ENCODE results near the gene GHSR. TPM values are rescaled to one million over a fixed set of nuclear protein-coding genes. Genes with fewer than 3 reads are reported as not detected.

Gene GHSR, protein sequence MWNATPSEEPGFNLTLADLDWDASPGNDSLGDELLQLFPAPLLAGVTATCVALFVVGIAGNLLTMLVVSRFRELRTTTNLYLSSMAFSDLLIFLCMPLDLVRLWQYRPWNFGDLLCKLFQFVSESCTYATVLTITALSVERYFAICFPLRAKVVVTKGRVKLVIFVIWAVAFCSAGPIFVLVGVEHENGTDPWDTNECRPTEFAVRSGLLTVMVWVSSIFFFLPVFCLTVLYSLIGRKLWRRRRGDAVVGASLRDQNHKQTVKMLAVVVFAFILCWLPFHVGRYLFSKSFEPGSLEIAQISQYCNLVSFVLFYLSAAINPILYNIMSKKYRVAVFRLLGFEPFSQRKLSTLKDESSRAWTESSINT
- not detected in 2 replicates for total RNA-seq

DNA sequence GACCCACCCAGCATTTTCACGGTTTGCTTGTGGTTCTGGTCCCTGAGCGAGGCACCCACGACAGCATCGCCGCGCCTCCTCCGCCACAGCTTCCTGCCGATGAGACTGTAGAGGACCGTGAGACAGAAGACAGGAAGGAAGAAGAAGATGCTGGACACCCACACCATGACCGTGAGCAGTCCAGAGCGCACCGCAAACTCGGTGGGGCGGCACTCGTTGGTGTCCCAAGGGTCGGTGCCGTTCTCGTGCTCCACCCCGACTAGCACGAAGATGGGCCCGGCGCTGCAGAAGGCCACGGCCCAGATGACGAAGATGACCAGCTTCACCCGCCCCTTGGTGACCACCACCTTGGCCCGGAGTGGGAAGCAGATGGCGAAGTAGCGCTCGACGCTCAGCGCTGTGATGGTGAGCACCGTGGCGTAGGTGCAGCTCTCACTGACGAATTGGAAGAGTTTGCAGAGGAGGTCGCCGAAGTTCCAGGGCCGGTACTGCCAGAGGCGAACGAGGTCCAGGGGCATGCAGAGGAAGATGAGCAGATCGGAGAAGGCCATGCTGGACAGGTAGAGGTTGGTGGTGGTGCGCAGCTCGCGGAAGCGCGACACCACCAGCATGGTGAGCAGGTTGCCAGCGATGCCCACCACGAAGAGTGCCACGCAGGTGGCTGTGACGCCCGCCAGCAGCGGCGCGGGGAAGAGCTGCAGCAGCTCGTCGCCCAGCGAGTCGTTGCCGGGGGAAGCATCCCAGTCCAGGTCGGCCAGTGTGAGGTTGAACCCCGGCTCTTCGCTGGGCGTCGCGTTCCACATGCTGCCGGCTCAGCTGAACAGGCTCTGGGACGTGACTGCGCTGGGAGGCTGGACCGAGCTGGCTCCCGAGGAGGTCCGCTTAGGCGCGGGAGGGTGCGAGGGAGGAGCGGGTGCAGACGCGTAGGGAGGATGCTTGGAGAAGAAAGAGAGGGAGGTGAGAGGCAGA lies at the start of gene GHSR:
Gene GHSR, minus strand, starts transcription at position 846 of the 969 bp plus-strand sequence. Its CDS starts 43 bp downstream, at position 803.
- DNase-seq, result no peak

DNA sequence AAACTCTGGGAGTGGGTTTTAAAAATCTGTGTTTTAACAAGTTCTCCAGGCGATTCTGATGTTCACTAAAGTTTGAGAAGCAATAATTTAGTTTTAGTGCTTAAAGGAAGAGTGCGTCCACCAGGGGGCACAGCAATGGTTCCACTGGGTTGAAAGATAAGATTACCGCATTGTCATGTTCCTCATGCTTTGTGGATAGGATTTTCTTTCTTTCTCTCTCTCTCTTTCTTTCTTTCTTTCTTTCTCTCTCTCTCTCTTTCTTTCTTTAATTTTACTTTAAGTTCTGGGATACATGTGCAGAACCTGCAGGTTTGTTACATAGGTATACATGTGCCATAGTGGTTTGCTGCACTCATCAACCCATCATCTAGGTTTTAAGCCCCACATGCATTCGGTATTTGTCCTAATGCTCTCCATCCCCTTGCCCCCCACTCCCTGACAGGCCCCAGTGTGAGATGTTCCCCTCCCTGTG lies 42.0 kb upstream of the GHSR start:
- DNase-seq, result peak; percentile 87

DNA sequence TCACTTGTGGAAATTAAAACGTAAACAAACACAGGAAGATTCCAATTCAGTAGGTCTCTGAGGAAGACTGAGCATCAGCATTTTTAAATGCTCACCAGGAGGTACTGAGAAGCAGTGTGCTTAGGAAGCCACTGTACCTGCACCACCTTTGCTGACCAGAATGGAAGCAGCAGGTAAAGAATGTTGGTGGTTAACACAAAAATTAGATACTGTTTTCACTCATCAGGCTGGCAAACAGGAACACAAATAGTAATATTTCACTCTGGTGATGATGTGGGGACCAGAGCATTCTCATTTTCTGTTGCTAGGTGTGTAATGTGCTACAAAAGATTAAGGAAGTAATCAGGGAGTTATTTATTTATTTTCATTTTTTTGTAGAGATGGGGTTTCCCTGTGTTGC lies 29.9 kb upstream of the GHSR start:
- no peak for DNase-seq

DNA sequence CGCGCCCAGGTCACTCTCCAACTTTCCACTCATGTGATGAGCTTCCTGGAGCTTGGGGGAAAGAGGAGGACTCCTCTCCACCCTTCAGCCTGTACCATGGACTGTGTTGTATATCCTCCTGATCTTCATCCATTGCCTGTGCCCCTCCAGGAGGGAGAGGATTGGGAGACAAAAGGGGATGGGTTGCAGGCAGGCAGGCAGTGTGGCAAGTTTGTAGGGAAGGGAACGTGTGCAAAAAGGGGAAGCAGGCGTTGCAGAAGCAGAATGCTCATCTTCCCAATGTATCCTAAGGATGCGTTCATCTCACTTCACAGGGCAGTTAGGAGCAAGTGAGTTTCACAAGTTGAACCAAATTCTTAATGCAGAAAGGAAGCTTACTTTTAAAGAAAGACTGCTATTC lies 28.1 kb upstream of the GHSR start:
- DNase-seq, result peak; percentile 11

DNA sequence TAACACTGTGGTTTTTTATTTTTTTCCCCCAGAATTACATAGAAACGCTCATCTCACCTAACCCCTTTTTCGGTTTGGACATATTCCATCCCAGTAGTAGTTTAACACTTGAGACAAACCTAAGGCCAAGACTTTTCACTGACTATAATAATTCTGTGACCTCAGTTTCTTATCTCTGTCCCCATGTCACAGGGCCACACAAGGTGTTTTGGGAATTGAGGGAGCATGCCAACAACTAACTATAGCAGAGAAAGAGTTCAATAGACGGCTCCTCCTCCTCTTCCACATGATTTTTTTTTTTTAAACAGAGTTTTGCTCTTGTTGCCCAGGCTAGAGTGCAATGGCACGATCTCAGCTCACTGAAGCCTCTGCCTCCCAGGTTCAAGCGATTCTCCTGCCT lies 27.4 kb upstream of the GHSR start:
- no peak for DNase-seq

DNA sequence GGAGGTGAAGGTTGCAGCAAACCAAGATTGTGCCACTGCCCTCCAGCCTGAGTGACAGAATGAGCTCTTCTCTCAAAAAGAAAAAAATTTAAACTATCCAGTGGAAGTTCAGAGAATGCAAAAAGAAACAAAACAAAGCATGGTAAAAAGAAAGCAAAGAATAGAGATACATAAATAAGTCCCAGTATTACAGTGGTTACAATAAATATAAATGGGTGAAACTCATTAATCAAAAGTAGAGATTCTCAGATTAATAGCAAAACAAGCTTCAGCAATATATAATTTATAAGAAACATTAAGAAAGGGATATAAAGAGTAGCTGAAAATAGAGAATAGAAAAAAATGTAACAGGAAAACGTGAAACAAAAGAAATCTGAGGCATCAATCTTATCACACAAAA lies 23.6 kb upstream of the GHSR start:
- no peak for DNase-seq

DNA sequence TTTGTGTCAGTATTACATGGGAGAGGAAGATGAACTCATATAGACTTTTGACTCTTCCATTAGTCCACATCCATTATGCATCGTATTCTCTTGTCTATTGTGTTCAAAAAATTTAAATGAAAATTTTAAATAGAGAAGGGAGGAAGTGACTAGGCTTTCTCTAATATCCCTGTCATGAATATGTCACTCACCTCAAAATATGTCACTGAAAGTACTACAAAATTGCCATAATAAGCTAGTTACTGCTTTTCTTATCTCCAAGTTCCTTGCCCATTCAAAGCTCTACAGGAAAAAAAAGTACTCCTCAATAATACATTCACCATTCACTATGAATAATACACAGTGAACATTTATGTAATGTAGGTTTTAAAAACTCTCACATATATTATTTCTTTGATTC lies 22.3 kb upstream of the GHSR start:
- no peak for DNase-seq

DNA sequence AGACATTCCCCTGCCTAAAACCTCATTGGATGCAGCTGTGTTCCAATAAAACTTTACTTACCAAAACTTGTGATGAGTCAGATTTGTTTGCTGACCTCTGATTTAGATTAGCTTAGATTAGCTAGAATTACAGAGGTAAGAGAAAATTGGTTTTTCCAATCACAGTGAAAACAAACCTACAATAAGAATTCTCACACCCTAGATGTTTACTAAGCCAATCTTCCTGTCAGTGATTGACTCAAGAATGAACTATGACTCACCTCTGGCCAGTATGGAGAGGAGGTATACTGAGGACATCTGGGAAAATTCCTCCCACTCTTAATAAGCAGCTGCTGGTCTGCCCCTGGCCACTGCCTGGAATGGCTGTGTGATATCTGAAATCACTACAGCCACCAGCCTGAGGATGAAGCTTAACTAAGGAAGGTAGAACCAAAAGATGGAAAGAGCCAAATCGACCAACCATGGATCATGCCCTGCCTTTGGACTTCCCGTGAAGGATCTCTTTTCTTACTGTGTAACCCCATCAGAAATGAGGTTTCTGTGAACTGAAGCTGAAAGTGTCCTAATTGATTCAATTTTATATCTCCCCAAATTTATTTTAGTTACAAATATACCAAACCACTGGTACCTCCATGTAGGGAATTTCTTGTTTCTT lies 19.0 kb upstream of the GHSR start:
- DNase-seq, result peak; percentile 89

DNA sequence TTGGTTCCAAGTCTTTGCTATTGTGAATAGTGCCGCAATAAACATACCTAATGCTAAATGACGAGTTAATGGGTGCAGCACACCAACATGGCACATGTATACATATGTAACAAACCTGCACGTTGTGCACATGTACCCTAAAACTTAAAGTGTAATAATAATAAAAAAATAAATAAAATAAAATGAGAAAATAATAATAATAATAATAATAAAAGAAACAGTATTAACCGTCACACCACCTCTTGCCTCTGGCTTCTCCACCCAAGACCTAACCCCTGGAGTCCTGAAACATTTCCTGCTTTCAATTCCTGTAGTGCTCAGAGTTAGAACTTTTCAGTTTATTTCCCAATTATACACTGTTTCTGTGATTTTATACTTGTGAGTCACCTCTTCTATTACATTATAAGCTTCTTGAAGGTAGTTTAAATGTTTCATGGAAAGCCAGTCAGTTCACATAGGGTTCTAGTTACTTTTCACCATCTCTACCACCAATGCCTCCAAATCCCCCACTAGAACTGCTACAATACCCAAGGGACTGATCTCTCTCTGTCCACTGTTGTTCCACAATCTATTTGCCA lies 18.4 kb upstream of the GHSR start:
- DNase-seq, result no peak

DNA sequence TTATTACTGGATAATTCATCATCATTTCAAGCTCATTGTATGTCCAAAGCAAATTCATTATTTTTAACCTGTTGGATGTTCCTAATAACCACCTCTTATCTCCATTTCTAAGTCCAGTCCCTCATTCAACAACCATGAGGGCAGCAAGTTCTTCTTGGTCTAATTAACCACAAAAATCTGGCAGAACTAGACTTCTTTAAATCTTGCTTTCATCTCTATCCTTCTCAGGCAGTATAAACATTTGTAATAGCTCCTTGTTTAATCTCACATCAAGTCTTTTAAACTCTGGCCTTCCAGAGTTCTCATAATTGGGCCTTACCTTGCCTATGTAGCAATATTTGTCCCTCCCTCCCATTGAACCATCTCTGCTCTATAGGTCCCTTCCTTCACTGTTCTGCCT lies 17.0 kb upstream of the GHSR start:
- DNase-seq, result no peak

DNA sequence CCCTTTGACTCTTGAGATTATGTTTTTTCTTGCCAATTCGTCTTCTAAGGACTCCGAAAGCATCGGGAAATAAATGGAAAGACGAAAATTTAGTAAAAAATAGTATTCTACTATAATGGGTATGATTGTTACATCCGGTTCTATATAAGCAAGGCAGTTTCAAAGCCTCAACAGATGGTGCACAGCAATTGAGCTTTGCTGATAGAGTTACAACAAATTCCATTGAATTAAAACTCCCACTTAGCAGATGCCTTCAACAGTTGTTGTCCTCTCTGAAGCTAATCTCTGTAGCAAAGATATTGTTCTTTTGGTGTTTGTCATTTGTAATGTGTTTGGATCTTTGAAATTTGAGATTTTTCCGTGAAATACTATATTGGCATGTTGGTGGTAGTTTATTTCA lies 16.1 kb upstream of the GHSR start:
- DNase-seq, result no peak

DNA sequence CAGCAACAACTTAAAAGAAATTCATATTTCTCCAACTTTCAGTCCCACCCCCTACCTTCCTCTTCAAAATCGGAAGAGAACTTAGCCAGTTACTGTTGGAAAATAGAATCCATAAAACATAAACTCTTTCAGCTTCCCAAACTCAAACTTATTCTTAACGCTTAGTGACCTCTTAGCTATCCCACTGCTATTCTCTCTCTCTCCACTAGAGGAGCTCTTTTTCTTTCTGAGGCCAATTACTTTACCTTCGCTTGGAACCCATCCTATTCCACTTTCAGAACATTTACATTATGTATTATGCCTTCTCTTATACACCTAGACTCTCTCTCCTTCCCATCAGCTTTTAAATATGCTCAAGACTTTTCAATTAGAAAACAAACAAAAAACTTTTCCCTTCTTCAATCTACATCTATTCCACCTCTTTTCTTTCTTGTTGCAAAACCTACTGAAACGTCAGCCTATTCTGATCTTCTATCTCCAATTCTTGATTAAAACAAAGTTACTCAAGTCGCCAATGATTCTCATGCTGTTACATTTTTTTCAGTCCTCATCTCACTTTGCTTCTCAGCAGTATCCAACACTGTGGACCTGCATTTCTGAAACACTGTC lies 13.4 kb upstream of the GHSR start:
- peak; percentile 58 for DNase-seq

DNA sequence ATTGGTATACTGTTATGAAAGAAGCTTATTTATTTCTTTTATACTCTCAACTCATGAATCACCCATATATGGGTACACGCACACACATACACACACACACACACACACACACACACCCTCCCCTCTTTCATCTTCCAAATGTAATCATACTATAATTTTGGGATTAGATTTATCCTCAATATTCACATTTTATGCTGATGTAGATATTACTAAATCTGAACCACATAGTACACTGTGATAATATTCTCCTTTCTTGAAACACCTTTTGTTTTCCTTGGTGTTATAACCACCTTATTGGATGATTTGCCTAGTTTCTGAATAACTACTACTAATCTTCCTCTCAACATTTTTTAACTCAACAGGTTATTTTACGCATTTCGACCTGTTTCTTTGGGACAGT lies 8.1 kb upstream of the GHSR start:
- DNase-seq, result no peak

DNA sequence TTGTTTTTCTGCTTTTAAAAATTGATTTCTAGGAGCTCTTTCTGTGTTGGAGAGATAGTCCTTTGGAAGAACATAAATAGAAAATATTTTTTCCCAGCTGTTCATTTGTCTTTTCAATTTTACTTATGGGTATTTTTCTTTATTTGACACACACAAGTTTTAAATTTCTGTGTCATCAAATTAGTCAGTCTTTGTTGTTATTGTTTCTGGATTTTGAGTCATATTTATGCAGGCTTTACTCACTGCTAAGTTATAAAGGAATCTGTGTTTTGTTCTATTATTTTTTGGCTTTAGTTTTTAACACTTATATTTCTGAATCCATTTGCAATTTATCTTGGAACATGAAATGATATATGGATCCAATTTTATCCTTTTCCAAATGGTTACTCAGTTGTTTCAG lies 5.9 kb upstream of the GHSR start:
- DNase-seq, result no peak

DNA sequence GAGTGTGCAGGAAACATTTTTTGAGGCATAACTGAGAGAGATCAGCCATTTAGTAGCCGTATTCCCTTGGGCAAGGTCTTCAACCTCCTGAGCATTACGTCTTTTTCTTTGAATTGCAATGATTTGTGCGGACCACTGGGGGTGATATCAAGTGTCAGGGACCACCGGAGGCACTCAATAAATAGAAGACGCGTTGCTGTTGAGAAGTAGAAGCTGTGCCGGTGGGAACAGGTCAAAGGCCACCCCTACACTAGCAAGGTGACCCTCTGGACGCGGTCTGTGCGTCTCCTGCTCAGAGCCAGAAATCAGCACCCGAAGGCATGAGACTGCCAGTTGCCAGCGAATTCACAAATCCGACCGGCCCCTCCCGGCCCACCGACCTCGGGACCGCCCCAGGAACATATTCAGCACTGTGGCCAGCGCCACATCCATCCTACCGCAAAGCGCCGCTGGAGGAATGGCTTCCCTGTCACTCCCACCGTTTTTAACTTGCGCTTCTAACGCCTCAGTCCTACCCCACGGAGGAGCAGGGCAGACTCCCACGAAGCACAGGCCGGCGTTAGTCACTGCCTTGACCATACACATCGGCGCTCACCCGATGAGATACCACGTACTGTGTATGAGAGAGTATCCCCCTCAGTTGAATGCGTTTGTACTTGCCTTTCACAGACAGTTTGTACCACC lies 1.4 kb upstream of the GHSR start:
- peak; percentile 57 for DNase-seq

DNA sequence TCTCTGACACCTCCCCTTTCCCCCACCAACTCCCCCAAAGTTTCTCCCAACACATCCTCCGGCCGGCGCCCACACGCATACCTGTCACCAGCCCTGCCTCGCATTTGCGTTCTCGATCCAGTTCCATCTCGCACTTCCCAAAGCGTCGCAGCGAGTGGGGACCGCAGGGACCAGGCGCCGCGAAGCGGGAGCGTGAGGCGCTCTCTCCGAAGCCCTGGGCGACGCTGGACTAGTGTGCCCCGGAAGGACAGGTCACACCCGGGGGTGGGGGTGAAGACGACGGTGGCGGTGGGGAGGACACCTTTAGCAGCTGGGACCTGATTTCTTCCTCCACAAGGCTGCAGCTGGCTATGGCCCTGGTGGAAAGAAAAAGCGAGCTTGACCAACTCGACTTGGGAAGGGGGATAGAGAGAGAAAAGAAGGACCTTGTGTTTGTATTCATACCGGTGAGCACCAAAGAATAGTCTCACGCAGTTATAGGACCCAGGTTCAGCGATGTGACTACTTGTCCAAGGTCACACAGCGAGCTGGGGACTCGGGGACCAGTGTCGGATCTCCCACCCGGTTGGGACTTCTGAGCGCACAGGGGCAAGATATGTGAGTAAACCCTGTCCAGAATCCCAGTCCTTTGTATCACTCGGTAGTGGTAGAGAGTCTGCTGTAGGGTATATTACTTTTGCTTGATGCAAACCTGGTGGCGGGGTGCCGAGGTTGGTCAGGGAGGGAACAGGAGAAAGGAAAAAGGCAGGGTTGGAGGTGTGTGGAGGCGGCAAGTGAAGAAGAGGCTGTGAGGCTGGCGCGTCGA lies 607 bp upstream of the GHSR start:
- no peak for DNase-seq

DNA sequence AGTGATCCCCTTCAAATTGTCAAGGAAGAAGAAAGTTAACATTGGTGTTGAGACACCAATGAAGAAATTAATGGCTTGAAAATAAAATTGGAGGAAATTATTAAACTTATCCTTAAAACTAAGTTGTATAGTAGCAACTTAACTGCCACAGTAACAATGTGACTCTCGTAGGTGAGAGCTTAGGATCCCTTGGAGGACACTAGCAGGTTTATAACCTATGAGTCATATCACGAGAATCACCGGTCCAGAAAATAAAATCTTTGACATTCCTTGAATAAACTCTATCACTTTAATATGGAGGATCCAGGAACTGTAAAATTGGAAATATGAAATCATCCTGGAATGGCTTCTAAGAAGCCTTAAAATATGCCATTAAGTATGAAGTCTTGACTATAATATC lies 2.1 kb downstream of the GHSR start:
- no peak for DNase-seq

DNA sequence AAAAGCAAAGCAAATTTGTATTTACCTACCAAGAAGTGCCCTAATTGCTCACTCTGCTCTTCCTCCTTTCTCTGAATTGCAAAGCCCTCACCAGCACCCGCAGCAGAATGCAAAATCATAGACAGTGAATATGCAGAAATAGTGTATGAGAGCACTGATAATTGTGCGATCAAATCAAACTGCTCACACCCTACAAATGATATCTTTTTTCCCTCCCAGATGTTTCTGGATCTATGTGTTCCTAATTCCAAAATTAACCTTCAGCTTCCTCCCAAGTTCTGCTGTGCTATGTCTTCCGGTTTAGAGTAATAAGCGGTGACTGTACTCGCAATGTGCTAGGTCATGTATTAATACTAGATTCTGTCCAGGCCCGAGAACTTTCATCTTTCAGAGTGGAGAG lies 3.4 kb downstream of the GHSR start:
- DNase-seq, result no peak

DNA sequence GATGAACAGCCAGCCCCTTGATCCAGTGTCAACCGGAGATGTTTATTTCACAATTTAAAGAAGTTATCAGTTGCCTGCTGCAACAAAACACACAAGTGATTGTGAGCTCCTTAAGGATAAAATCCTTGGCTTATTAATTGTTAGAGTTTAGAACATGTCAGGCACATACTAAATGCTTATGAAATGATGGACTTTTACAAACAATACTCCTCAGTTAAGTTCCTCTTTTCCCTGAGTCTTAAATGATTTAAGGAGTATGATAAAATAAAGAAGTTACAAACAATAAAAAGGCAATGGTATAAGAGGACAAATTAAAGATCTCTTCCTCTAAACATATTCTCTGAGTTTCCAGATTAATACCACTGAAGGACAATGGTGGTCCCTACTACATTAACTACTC lies 5.7 kb downstream of the GHSR start:
- no peak for DNase-seq

DNA sequence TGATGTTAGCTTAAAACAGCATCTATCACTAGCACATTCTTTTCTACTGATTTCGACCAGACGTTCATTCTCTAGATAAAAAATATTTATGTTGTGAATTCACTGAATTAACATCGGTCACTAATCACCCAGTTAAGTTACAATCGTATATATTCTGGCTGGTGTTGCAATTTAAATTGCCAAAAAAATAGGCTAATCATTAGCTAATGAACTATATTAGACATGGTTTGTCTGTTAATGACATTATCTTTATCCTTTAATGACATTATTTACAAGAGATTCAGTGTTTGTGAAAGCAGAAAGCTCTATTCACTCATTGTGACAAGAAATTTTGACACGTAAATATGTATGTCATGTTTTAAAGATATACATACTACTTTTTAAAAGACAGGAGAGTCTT lies 6.7 kb downstream of the GHSR start:
- DNase-seq, result no peak

DNA sequence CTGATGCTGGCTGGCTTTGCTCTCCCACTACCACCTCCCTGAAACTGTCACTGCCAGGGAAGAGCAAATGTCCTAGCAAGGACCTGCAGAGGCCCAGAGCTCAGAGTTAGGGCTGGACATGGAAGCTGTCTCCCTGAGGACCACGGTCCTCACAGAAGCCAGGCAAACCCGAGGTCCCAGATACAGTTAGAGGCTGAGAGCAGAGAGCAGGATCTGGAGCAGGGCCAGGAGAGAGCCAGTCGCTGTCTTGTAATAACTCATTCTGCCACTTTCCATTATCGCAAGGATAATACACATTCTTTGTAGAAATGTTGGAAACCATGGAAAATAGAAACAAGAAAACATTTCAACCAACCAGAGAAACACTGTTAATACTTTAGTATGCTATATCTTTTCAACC lies 10.1 kb downstream of the GHSR start:
- DNase-seq, result no peak
